Posterior cingulate gyrus (tissue), 11 donors: ENCODE data around the gene SYT14.
"Not testable (repeated sequence)": the region's sequence is repeated elsewhere in the genome, so short reads cannot be mapped to it uniquely, and the experiment has no call there.

Experiments used
- DNase-seq, 10 donors: peaks; one replicate each; pipeline versions ENCODE4 v3.0.0 to v3.0.0-alpha.2; 2020 to 2021; ENCODE audit warnings: mixed read lengths in 3 of 10
- intact Hi-C: fragments of 100-400 bp; cut with DNase I; formaldehyde crosslinking; loops from one replicate; pipeline ENCODE4 v1.15.1; 2023

The SYT14 gene

DNA sequence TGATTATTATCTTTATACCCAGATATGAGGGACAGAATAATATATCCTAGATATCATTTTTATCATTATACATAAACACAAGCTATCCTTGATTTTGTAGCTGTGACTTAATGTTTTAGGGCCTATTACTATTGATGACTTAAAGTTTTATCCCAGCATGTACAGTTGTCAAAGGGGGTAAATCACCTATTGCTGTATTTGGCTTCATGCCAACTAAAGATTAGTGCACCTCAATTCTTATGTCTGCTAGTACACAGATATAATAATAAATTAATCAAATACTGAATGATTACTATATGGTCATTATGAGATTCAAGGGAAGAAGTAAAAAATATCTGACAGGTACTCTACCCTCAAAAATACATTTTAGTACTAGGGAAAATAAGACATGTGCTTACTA lies 84.0 kb downstream of the SYT14 start:
- intact Hi-C loops, result no loop called here
- no peak for DNase-seq

DNA sequence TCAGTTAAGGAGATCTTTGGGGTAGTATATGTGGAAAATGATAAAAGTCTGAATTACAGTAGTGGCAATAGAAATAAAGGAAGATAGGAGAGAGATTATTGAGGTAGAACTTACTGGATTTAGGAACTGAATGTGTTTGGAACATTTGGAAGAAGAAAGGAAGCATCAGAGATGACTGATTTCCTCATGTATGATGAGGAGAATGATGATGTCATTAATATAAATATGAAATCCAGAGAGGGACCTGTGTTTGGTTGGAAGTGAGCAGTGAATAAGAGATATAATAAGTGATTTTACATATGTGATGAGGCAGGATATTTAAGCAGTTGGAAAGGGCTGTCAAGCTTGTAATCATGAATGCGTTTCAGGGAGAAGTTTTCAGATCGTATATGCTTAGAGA lies 86.3 kb downstream of the SYT14 start:
- intact Hi-C loops, result no loop called here
- DNase-seq, result no peak

DNA sequence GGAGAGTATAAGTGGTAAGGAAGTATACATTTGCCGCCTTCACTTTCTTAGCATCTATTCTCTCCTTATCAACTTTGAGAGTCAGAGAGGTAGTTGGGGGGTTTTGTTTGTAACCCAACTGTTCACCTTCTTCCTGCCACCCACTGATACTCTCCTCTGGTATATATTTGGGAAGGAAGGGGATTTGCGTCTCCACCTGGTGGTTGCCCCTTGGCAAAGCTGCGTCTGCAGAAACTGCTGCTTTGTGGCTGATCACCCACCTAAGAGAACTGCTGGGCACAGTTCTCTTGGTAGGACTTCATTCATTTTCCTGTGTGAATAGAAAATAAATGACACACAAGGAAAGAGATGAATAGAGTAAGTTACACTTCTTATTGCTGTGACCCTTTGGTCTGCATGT lies 87.0 kb downstream of the SYT14 start:
- intact Hi-C loops, result no loop called here
- DNase-seq, result no peak

DNA sequence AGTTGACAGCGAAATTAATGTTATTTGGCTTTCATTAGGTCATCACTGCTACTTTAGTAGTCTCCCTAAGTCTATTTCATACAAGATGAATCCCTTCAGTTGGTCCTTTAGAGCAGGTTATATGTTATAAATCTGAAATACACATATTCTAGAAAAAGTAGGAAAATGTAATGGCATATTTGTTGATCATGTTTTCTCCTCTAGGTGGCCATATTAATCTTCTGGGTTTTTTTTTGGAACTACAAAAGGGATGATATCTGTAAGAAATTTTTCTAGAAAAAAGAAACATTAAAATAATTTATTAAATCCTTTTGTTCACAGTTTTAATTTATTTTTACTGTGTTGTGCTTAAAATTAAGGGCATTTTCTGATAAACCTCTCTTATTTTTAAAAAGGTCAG lies 87.9 kb downstream of the SYT14 start:
- DNase-seq, result no peak

GRCh38 chr1:210027994-210028393 lies 90.0 kb downstream of the SYT14 start:
- DNase-seq, result no peak
- intact Hi-C loops, result no loop called here

More for the DNA sequence above, 87.9 kb downstream of the SYT14 start:
- intact Hi-C loops, result no loop called here

- intact Hi-C loops, result no loop called here
- no peak for DNase-seq
Measured at GRCh38 chr1:210031473-210031872, 93.5 kb downstream of the SYT14 start.

DNA sequence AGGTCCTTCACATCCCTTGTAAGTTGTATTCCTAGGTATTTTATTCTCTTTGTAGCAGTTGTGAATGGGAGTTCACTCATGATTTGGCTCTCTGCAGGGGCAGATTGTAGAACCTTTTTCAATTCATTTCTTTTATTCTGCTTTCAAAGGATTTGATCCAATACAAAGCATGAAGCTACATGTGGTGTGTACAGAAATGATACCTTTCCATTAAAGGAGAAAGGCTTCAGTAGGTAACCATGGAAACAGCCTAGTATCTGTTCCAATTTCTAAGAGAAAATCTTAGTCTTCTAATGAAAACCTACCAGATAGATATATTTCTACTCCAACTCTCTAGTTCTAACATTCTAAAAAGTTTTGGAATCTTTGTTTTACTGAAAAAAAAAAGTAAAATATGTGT lies 105.0 kb downstream of the SYT14 start:
- no peak for DNase-seq
- intact Hi-C loops, result no loop called here

DNA sequence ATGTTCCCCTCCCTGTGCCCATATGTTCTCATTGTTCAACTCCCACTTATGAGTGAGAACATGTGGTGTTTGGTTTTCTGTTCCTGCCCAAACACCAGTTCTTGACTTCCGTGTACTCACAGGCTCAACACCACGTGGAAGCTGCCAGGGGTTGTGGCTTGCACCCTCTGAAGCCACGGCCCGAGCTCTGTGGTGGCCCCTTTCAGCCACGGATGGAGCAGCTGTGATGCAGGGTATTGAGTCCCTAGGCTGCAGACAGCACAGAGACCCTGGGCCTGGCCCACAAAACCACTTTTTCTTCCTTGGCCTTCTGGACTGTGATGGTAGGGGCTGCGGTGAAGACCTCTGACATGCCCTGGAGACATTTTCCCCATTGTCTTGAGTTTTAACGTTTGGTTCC lies 111.6 kb downstream of the SYT14 start:
- intact Hi-C loops, result no loop called here
- peak in 1 of 10 donors; percentile 80 for DNase-seq

DNA sequence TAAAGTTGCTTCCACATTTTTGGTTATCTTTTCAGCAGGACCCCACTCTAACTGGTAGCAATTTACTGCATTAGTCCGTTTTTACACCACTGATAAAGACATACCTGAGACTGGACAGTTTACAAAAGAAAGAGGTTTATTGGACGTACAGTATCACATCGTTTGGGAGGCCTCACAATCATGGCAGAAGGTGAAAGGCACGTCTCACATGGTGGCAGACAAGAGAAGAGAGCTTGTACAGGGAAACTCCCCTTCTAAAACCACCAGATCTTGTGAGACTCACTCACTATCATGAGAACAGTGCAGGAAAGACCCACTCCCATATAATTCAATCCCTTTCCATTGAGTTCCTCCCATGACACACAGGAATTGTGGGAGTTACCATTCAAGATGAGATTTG lies 112.5 kb downstream of the SYT14 start:
- intact Hi-C loops, DNase-seq: not testable (repeated sequence)

DNA sequence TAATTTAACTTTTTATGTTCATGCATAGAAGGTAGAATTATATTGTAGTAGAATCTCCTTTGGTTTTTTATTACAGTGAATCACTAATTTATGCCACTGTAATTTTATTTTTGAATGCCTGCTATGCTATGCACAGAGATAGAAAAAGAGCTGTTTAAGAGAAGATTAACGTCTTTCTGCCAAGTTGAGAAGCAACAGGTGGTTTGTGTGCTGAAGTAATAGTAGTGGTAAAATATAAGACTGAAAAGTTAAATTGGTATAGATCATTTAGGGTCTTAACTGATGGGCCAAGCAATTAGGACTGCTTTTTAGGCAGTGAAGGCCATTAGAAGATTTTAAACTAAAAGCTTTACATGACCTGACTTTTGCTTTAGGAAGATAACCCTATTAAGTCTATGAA lies 115.1 kb downstream of the SYT14 start:
- no peak for DNase-seq
- intact Hi-C loops, result no loop called here

DNA sequence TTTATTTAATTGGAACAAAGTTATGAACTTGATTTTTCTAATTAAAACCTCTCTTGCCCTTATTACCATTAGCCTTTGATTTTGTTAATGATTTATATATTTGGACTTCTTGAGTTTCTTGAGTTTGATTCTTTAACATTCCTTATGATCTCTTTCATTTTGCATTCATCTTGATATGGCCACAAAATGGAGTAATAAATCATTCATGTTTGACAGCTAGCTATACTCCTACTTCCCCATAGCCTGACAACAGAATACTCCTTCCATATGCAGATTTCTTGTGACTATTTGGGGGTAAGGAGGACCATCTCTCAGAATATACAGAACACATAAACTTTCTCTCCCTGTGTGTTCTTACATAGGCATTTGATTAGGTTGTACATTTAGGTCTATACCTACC lies 119.6 kb downstream of the SYT14 start:
- intact Hi-C loops, result no loop called here
- no peak for DNase-seq

DNA sequence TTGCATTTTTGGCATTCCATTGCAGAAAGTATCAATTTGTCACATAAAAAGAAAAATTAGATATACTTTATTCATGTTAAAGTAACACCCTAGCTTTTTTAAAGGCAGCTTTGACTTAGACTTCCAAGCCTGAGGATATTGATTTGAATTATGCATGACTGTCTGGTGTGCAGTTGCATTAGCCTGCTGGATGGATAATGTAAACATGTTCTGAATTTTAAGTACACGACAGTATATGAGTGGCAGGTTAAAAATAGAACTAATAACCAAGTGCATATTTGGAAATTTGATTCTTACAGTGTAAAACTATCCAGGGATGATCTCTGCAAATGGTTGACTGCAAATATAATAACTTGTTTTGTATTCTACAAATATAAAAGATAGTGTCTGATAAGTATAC lies 124.0 kb downstream of the SYT14 start:
- intact Hi-C loops, result no loop called here
- no peak for DNase-seq

- intact Hi-C loops, result no loop called here
Measured at GRCh38 chr1:210070531-210070930, 132.5 kb downstream of the SYT14 start.

GRCh38 chr1:210072129-210072528 lies 134.1 kb downstream of the SYT14 start:
- intact Hi-C loops, result no loop called here
- DNase-seq, result no peak

More at GRCh38 chr1:210070531-210070930, 132.5 kb downstream of the SYT14 start:
- DNase-seq, result no peak

GRCh38 chr1:210072896-210073504 lies 135.0 kb downstream of the SYT14 start:
- intact Hi-C loops, result no loop called here
- no peak for DNase-seq

GRCh38 chr1:210074904-210075303 lies 136.9 kb downstream of the SYT14 start:
- intact Hi-C loops, result no loop called here
- DNase-seq, result peak in 1 of 10 donors; percentile 75

- no peak for DNase-seq
- intact Hi-C loops, result no loop called here
Measured at GRCh38 chr1:210076620-210077019, 138.6 kb downstream of the SYT14 start.

DNA sequence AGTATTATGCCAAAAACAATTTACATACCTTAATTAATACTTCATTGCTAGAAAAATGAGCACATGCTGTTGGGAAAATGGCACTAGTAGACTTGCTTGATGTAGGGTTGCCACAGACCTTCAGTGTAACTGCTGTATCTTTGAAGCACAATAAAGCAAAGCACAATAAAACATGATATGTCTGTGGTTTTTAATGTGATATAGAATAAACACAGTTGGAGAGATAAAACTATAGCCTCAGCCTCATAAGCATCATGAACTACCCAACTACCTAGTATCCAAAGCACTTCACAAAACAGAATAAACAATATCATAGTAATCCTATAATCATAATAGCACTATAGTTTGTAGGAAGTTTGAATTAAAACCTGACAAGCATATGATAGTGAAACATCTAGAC lies 143.5 kb downstream of the SYT14 start:
- intact Hi-C loops, result no loop called here
- DNase-seq, result no peak

GRCh38 chr1:210085359-210085758 lies 147.3 kb downstream of the SYT14 start:
- no peak for DNase-seq
- intact Hi-C loops, result no loop called here

- intact Hi-C loops, result no loop called here
- peak in 2 of 10 donors; percentile 29 to 54 for DNase-seq
Measured at GRCh38 chr1:210087058-210087457, 149.0 kb downstream of the SYT14 start.

DNA sequence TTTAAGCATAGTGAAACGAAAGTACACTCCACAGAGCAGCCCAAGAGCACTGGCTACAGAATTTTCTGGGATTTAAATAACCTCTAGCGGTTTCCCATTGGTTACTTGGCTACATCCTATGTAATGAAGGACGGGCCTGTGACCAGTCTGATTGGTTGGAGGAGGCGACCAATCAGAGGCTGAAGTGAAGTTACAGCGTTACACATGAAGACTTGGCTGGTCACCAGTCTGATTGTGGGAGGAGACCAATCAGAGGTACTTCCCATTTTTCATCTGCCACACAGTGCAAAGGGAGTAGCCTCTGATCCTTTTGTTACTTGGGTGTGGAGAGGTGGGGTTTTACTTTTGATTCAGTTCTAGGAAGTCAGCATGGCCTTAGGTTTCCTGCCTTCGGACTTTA lies 151.8 kb downstream of the SYT14 start:
- no peak for DNase-seq

GRCh38 chr1:210092366-210092765 lies 154.3 kb downstream of the SYT14 start:
- intact Hi-C loops, result no loop called here

More for the DNA sequence above, 151.8 kb downstream of the SYT14 start:
- intact Hi-C loops, result no loop called here

DNA sequence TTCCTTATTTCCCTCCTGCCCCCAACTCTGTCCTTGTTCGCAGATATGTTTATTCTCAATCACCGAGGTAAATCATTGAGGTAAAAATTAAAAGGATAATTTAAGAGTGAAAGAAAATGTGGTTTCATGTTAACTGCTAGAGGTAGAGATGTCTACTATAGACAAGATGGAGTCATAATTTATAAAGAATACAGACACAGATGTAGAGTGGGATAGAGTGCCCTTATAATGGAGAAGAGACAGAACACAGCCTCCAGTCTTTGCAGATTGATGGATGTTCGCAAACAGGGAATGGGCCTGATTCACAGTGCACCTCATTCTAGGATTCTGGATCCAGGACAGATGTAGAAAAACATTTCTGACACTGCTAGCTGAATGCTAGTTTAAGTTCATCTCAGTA lies 155.4 kb downstream of the SYT14 start:
- intact Hi-C loops, result no loop called here

More at GRCh38 chr1:210092366-210092765, 154.3 kb downstream of the SYT14 start:
- DNase-seq, result no peak

More for the DNA sequence above, 155.4 kb downstream of the SYT14 start:
- no peak for DNase-seq
